Sciatic nerve (tissue), 2 donors: ENCODE measurements around the gene FSTL1. TPM values are rescaled to one million over a fixed set of nuclear protein-coding genes. Genes with fewer than 3 reads are reported as not detected.
"Not testable (repeated sequence)": the region's sequence is repeated elsewhere in the genome, so short reads cannot be mapped to it uniquely, and the experiment has no call there.

Experiments used
- ATAC-seq: fragments of 200-7000 bp; cut with Tn5 transposase; one replicate; pipeline ENCODE4 v1.9.1; 2020; ENCODE audit warnings: mild to moderate bottlenecking, moderate library complexity
- DNase-seq: peaks from one replicate; pipeline ENCODE4 v3.0.0-alpha.2; 2020; ENCODE audit warnings: low spot score
- intact Hi-C: fragments of 100-400 bp; cut with DNase I; formaldehyde crosslinking; loops from one replicate; pipeline ENCODE4 v1.14.2; 2022
- total RNA-seq: library from RNA; stranded (reverse); fragmentation: NEBNext Ultra II Directional; extraction: Animal tissue kit (Norgen Biotek cat#: 25700); gene quantifications from one replicate; pipeline ENCODE4 v1.2.1, GENCODE V29; 2021
- donor health status: DM: no; HTN: no; CAD: no.
- donor health status: DM: no; HTN: no; CAD: no.

FSTL1 gene
- total RNA-seq, 1 donor from 2014 or later: 480 TPM

DNA sequence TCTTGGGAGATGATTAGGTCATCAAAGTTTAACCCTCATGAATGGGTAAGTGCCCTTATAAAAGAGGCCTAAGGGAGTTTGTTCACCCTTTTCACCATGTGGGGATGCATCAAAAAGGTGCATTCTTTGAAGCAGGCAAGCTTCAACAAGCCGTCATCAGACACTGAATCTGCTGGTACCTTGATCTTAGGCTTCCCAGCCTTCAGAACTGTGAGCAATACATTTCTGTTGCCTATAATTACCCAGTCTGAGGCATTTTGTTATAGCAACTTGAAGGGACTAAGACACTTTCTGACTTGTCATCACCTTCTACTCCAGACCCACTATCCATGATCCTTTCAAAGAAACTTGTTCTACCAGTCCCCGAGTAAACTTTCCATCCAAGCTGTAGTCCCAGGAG, 57.0 kb downstream of the FSTL1 start:
- ATAC-seq (no peak), DNase-seq (no peak)
- intact Hi-C loops: no loop called here

DNA sequence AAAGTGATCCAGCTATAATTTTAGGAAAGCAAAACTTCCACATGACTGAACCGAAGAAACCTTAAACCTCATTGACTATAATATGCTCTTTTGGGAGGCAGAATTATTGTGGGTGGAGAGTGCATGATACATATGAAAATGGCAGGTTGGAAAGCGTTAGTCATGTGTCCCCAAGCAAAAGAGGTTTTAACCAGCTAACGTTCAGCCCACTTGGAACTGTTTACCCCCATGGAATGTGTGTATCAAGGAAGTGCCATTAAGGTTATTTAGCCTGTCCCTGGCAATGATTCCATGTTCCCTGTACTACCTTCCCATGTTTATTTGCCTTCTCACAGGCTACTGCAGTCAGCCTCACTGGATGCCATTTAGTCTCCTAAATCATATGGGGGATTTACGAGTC, 57.5 kb downstream of the FSTL1 start:
- DNase-seq: no peak
- no peak for ATAC-seq
- intact Hi-C loops: no loop called here

DNA sequence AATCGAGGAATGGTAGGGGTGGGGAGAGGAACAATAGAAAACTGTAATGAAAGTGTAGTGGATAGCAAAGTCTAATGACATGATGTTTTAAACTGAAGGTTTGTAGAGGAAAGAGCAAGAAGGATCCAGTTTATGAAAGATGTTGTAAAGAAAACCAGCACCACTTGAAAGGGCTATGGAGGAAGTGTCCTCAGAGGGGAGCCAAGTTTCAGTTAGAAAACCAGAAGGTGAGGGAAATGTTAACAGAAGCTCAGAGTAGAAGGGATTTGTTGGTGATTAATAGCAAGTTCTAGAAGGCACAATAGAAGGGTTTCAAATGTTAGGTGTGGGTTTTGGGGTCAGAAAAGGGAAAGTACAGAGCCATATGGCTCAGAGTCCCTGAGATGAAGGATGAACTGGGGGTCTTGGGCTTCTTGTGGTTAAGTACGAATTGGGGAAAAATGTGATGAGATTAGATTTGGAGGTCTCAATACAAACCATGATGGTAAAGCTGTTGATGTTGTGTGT, 67.8 kb downstream of the FSTL1 start:
- ATAC-seq (no peak), DNase-seq (no peak)
- intact Hi-C loops: no loop called here

- DNase-seq (no peak), ATAC-seq (no peak)
- intact Hi-C loops: no loop called here
These were observed 69.3 kb downstream of the FSTL1 start for GRCh38 chr3:120381503-120381902.

DNA sequence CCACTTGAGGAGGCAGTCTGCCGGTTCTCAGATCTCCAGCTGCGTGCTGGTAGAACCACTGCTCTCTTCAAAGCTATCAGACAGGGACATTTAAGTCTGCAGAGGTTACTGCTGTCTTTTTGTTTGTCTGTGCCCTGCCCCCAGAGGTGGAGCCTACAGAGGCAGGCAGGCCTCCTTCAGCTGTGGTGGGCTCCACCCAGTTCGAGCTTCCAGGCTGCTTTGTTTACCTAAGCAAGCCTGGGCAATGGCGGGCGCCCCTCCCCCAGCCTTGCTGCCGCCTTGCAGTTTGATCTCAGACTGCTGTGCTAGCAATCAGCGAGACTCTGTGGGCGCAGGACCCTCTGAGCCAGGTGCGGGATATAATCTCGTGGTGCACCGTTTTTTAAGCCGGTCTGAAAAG, 72.8 kb downstream of the FSTL1 start:
- intact Hi-C loops, DNase-seq, ATAC-seq: not testable (repeated sequence)

DNA sequence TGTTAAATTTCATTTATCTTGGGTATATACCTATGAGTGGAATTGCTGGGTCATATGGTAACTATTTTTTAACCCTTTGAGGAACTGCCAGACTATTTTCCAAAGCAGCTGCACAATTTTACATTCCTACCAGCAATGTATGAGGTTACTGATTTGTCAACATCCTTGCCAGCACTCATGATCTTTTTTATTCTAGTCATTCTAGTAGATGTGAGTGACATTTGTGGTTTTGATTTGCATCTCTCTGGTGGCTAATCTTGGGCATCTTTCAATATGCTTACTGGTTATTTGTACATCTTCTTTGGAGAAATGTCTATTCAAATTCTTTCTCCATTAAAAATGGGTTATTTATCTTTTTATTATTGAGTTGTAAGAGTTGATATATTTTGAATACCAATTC, 80.3 kb downstream of the FSTL1 start:
- DNase-seq: no peak
- no peak for ATAC-seq
- intact Hi-C loops: no loop called here

GRCh38 chr3:120369037-120369467, 81.7 kb downstream of the FSTL1 start:
- intact Hi-C loops: no loop called here
- DNase-seq: no peak
- ATAC-seq: no peak

GRCh38 chr3:120368172-120368571, 82.6 kb downstream of the FSTL1 start:
- DNase-seq (no peak), ATAC-seq (no peak)
- intact Hi-C loops: no loop called here

GRCh38 chr3:120364821-120365220, 86.0 kb downstream of the FSTL1 start:
- DNase-seq (no peak), ATAC-seq (no peak)
- intact Hi-C loops: no loop called here

- intact Hi-C loops: no loop called here
- no peak for ATAC-seq
These were observed 86.7 kb downstream of the FSTL1 start for GRCh38 chr3:120364101-120364500.

DNA sequence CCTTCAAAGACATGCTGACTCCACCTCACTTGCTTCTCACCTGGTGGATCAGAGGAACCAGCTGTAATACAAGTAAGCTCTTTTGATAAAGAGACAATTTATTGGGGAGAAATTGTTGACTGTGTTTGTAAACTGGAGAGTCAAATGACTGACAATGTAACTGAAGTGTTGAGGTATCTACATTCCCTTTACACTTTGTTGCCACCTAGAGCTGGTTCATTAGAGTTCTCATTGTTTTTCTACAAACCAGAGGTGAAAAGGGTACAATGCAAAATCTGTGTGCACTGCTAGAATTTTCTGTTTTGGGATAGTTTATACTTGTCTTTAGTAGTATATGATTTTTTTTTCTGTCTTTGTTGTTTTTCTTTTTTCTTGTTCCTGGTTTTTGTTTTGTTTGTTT, 93.0 kb downstream of the FSTL1 start:
- ATAC-seq (no peak), DNase-seq (no peak)
- intact Hi-C loops: no loop called here

More at GRCh38 chr3:120364101-120364500, 86.7 kb downstream of the FSTL1 start:
- no peak for DNase-seq

DNA sequence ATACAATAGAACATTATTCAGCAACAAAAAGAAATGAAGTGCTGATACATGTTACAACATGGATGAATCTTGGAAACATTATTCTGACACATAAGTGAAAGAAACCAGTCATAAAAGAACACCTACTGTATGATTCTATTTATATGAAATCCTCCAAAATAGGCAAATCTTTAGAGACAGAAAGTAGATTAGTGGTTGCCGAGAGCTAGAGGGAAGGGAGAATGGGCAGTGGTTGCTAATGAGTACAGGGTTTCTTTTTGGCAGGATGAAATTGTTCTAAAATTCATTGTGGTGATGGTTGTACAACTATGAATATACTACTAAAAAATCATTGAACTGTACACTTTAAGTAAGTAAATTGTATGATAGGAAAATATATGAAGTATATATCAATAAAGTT, 95.3 kb downstream of the FSTL1 start:
- intact Hi-C loops: no loop called here

GRCh38 chr3:120353463-120353862, 97.3 kb downstream of the FSTL1 start:
- ATAC-seq (no peak), DNase-seq (no peak)
- intact Hi-C loops: no loop called here

More for the DNA sequence above, 95.3 kb downstream of the FSTL1 start:
- ATAC-seq (no peak), DNase-seq (no peak)

DNA sequence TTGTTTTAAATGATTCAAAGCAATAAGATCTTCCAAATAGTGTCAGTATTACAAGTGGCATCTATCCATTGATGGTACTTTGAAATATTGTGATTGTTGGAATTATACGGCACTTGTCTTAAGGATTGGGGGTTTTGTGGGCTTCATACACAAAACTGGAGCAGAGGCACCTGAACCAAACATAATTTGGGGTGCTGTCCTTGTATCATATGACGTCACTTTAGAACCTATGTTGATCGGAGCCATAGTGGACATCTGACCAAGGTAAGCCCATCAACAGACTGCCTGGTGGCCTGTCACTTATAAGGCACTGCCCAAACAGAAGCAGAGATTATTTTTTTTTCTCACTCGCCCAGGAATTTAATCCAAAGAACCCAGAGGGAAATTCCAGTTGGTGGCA, 98.8 kb downstream of the FSTL1 start:
- intact Hi-C loops: no loop called here
- DNase-seq: no peak
- ATAC-seq: no peak

- ATAC-seq (peak; percentile 31), DNase-seq (peak; percentile 62)
- intact Hi-C loops: no loop called here
These were observed 100.3 kb downstream of the FSTL1 start for GRCh38 chr3:120350401-120350941.

DNA sequence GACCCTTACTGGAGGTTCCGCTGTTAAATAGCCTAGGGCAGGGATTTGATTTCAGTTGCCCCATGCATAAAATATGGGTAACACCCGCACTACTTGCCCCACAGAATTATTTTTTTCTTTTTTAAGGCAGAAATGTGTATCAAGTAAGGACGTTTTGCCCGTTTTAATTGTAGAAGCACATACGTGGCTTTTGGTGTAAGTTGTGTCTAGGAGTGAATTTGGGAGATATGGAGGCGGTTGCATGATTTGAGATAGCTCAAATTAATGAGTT, 101.0 kb downstream of the FSTL1 start:
- peak; percentile 1 for ATAC-seq
- DNase-seq: no peak
- intact Hi-C loops: no loop called here

DNA sequence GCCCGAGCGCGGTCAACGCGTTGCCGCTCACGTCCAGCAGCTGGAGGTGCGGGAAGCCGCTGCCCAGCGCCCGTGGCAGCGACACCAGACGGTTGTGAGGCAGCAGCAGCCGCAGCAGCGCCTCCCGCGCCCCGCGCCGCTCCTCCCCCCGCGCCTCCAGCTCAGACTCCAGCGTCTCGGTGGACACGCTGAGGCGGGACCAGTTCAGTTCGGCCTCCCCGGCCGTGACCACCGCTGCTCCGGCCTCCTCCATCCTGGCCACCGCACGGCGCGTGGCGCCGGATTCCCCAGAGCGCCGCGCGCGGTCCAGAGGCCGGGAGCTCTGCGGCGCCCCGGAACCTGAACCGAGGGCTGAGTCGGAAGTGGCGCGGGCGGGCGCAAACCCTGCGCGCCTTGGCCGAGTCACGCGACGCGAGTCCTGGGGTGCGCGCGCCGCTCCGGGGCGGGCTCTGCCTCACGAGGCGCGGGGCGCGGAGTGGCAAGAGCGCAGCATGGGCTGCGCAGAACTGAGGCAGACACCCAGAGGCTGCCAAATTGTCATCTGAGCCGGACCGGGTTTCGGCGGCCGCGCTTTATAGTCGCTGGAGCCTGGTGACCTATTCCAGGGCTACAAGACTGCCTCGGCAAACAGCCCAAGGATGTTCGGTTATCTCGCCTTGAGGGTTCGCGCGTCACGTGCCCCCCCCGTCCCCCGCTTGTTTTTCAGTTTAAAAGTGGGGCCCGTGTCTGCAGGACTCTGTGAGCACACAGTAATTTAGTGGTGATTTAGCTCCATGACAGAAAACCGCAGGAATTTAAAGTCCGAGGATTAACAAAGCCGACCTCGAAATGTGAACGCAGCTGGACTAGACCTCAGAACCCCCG, 101.6 kb downstream of the FSTL1 start, which contains the start of gene LRRC58:
LRRC58 (minus strand) TSS at position 364 of the 864 bp plus-strand sequence; CDS start at position 253, 111 bp downstream.
- ATAC-seq: peak; percentile 98
- peak; percentile 92 for DNase-seq
- intact Hi-C loops: no loop called here

DNA sequence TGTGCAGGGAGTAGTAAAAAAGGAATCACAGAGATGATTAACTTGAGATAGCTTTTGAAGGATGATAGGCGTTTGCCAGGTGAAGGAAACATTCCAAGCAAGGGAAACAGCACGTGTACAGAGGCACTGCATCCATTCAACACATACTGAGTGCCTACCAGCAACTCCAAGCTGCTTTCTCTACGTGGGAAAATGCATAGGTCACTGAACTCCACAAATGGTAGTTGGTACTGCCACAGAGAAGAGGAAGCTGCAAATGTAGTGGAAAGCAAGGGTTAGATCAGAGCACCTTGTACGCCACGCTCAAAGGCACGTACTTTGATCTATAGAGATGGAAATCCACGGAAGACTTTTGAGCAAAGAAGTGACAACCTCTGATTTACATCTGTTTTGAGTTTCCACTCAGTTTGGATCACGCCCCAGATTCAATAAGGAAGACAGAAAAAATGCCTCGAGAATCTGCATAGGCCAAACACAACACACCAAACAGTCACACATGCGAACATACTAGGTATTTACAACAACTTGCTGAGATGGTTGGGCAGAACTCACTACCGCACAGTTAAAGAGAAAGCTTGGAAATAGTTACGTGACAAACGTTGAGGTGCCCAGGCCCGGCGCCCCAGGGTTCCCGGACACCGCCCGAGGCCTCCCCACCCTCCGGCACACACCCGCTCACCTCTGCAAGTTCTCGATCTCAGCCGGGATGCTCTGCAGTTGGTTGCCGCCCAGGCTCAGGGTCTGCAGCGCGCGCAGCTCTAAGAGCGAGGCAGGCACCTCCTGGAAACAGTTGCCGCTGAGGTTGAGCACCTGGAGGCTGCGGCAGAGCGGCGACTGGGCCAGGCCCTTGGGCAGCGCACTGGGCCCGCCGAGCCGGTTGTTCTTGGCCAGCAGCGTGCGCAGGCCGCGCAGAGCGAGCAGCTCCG, 102.5 kb downstream of the FSTL1 start:
- ATAC-seq (peak; percentile 3), DNase-seq (no peak)
- intact Hi-C loops: no loop called here

GRCh38 chr3:120344349-120344748, 106.4 kb downstream of the FSTL1 start:
- DNase-seq (no peak), ATAC-seq (no peak)
- intact Hi-C loops: no loop called here
